Motor neuron (in vitro differentiated cells): ENCODE results near the gene IFNA4. TPM values are rescaled to one million over a fixed set of nuclear protein-coding genes. Genes with fewer than 3 reads are reported as not detected.

ENCODE experiments used
- ATAC-seq, 8 experiments: fragments of 200-7000 bp; cut with Tn5 transposase; replicated peaks in 6 of 8; 2 replicates each; pipeline ENCODE4 v1.8.0; 2021; ENCODE audit warnings: mild to moderate bottlenecking in 8 of 8, moderate library complexity in 8 of 8
- H3K27ac ChIP-seq, 2 donors: fragments of 250-450 bp; sonication (Bioruptor Pico); 2 replicates each; pipeline ENCODE4 v1.9.0; 2021; ENCODE audit warnings: antibody characterized with exemption in 2 of 2, mild to moderate bottlenecking in 2 of 2, moderate library complexity in 1 of 2
- H3K4me1 ChIP-seq, 2 donors: fragments of 250-450 bp; sonication (Bioruptor Pico); replicated peaks in 1 of 2; 2 replicates each; pipeline ENCODE4 v1.6.1; 2021; ENCODE audit warnings: antibody characterized with exemption in 2 of 2, mild to moderate bottlenecking in 2 of 2, moderate library complexity in 1 of 2
- H3K4me3 ChIP-seq, 5 donors: fragments of 250-450 bp; sonication (Bioruptor Pico); 2 replicates each; pipeline ENCODE4 v1.9.0; 2021; ENCODE audit warnings: antibody characterized with exemption in 5 of 5, mild to moderate bottlenecking in 5 of 5, moderate library complexity in 4 of 5
- WGBS, 10 experiments: fragments of 450-650 bp; shearing (Covaris generic); methylation state at CpG; one replicate each; pipeline ENCODE4 v1.0.0; 2022; 5-methylcytosine and 5-hydroxymethylcytosine counted together
- in situ Hi-C, 9 experiments: fragments of 400-800 bp; cut with MboI; loops; one replicate each; pipeline ENCODE4 v1.15.0; 2021; ENCODE audit warnings: low sequenced_read_pairs in 9 of 9, low pct_unique_long_range_greater_than_20kb in 2 of 9; ENCODE audit not compliant: unreplicated experiment in 9 of 9
- total RNA-seq, 8 experiments: library from RNA; unstranded; fragments of 300-600 nt; gene quantifications; 2 replicates each; pipeline versions ENCODE4 v1.2.3 to v1.2.4, GENCODE V29; 2022

IFNA4 gene
- total RNA-seq, 8 experiments from 2014 or later: 0.71 TPM; not detected in 7

DNA sequence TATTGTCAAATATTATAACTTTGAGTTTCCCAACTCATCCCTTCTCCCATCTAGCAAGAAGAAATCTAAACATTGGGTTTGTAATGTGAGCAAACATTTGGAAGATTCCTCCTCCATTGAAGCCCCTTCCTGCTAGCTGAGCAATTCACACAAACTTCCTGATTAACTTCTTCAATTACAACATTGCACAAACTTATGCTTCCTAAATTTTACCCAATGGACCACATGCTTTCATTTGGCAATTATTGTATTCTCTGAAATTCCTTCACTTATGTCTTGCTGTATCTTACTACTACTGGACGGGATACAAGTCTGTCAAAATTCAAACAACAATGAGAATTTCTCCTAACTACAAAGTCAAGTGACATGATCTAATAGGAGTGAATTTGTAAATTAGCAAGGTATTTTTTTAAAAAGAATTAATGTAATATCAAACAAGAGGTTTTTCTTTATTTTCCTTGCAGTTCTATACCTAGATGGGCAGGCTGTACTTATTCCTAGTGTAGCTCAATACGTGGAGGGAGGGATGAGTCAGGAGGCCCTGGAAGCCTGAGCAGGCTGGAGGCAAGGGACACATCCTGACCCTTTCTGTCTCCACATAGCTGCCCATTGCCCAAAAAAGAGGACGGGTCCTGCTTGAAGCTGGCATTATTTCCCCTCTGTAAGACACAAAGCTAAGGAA, 33.9 kb downstream of the IFNA4 start:
- in situ Hi-C loops: no loop called here
- peak; percentile 36 to 87 (median 60) for ATAC-seq

DNA sequence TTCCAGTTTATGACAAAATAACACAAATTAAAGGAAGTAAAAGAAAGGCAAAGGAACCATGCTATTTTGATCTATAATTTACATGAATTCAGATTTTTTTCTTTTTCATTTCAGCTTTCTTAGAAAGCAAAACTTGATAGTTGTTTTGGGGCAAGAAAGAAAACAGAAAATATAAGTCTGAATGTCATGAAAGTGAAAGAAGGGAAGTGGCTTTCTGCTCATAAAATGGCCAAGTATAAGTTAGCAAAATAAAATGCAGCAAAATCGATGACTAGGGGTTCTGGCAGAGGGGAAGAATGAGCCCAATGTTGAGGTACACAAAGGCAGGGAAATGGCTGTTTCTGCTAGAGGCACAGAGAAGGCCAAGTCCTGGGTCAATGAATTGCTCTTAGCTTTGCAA, 42.8 kb downstream of the IFNA4 start:
- no peak for ATAC-seq
- WGBS, 10 experiments: 0 to 83% (median 63%) methylated on average over 1 of the region's 1 CpG; no CpG with 5 or more reads in 1 of the 10 experiments
- in situ Hi-C loops: no loop called here
- no peak overlapping the region for H3K27ac ChIP-seq
- H3K4me1 ChIP-seq: no peaks in the 10 kb centered on the region
- H3K4me3 ChIP-seq: no peak overlapping the region

More for the DNA sequence above, 33.9 kb downstream of the IFNA4 start:
- 17 to 100% (median 44%) methylated on average over 1 to 3 of the region's 3 CpGs; no CpG with 5 or more reads in 1 of the 10 experiments for WGBS, 10 experiments
- Histone ChIP-seq H3K27ac (no peak overlapping the region), H3K4me1 (no peaks in the 10 kb centered on the region), H3K4me3 (no peak overlapping the region)

DNA sequence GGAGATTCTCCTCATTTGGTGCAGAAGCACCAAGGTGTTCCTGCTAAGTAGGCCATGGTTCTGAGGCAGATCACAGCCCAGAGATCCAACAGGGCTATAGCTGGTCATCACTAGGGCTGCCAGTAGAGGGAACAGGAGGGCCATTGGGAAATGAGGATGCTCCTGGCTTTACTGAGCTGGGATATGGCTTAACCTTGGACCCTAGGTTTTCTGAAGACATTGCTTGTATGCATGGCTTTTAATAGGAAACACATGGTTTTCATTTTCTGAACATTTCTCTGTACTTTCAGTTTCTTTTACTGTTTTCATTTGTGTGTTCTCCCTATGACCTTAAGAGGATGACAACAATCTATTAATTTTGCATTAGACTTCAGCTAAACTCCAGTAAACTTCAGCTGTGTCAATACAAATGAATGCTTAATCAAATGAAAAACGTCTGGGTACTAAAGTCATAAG, 45.9 kb downstream of the IFNA4 start, which contains the start of gene IFNW1:
TSS of gene IFNW1 (minus strand) at position 406 of the 456 bp plus-strand sequence. CDS start at position 144, 262 bp downstream.
- no peak within 1 kb of the TSS for H3K27ac ChIP-seq
- 0 to 80% (median 20%) methylated on average over 1 of the region's 1 CpG; no CpG with 5 or more reads in 3 of the 10 experiments for WGBS, 10 experiments
- in situ Hi-C loops: no loop called here
- no peak within 1 kb of the TSS for H3K4me3 ChIP-seq
- peak in 3 of 8 experiments; percentile 69 to 80 (median 75) for ATAC-seq
- H3K4me1 ChIP-seq: no peaks in the 10 kb centered on the region

DNA sequence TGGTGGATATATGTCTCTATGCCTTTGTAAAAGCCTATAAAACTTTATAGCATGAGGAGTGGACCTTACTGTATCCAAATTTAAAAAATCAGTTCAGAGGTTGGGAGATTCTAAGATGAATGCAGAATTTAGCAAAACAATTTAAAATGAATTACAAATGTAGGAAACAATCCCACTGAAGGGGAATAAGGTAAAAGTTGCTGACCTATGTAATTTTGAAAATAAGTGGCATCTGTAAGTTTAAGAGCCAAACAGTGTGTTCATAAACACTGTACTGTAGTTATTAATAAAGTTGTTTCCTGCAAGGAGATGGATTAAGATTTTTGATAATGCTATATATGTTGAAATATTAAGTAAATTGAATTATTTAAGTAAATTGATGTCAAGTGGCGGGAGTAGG, 50.4 kb downstream of the IFNA4 start:
- H3K4me1 ChIP-seq: no peaks in the 10 kb centered on the region
- ATAC-seq: no peak

More for the DNA sequence above, 50.4 kb downstream of the IFNA4 start:
- Histone ChIP-seq H3K4me3 (no peak overlapping the region), H3K27ac (no peak overlapping the region)
- 0 to 92% (median 50%) methylated on average over 1 of the region's 1 CpG; no CpG with 5 or more reads in 1 of the 10 experiments for WGBS, 10 experiments
- in situ Hi-C loops: no loop called here

Other genes with a start within 250 kb of the IFNA4 start
- gene HACD4, start 155.9 kb downstream of the IFNA4 start, total RNA-seq: 1 to 10 TPM; 1.4 to 4.5 (median 2.5) TPM
- gene IFNB1, start 109.6 kb downstream of the IFNA4 start, total RNA-seq: under 1 TPM in 5 of 8 experiments, not detected in 3; 0.16 to 0.71 (median 0.41) TPM
- under 1 TPM in 3 of 8 experiments, not detected in 5; 0.05 to 0.29 (median 0.13) TPM for gene IFNW1, start 45.8 kb downstream of the IFNA4 start, total RNA-seq
- under 1 TPM in 2 of 8 experiments, not detected in 6; 0.25 to 0.45 TPM for gene IFNA21, start 20.9 kb downstream of the IFNA4 start, total RNA-seq
- under 1 TPM in 2 of 8 experiments, not detected in 6; 0.32 to 0.52 TPM for gene IFNA7, start 14.6 kb upstream of the IFNA4 start, total RNA-seq
- gene IFNA10, start 19.6 kb upstream of the IFNA4 start, total RNA-seq: under 1 TPM in 2 of 8 experiments, not detected in 6; 0.23 to 0.57 TPM
- gene IFNA16, start 29.7 kb upstream of the IFNA4 start, total RNA-seq: under 1 TPM in 2 of 8 experiments, not detected in 6; 0.21 to 0.36 TPM
- under 1 TPM in 2 of 8 experiments, not detected in 6; 0.23 to 0.38 TPM for gene IFNA17, start 40.6 kb upstream of the IFNA4 start, total RNA-seq
- gene IFNA14, start 52.4 kb upstream of the IFNA4 start, total RNA-seq: under 1 TPM in 1 of 8 experiments, not detected in 7; 0.28 TPM
- not detected for gene IFNA5, start 117.7 kb upstream of the IFNA4 start, total RNA-seq
- 10 to 100 TPM; 25.6 to 44.6 (median 36.9) TPM for gene KLHL9, start 147.8 kb upstream of the IFNA4 start, total RNA-seq
- gene IFNA6, start 163.3 kb upstream of the IFNA4 start, total RNA-seq: under 1 TPM in 1 of 8 experiments, not detected in 7; 0.43 TPM
- under 1 TPM in 2 of 8 experiments, not detected in 6; 0.23 to 0.24 TPM for gene IFNA13, start 180.5 kb upstream of the IFNA4 start, total RNA-seq
- gene IFNA2, start 197.8 kb upstream of the IFNA4 start, total RNA-seq: under 1 TPM in 1 of 8 experiments, not detected in 7; 0.33 TPM
- gene IFNA8, start 221.5 kb upstream of the IFNA4 start, total RNA-seq: not detected